Activated B cell treated with CpG ODN at 0.5 μM for 24 hours (primary cell): ENCODE results near the gene DBN1. TPM values are rescaled to one million over a fixed set of nuclear protein-coding genes. Genes with fewer than 3 reads are reported as not detected.

Experiments used
- ATAC-seq: fragments of 200-7000 bp; cut with Tn5 transposase; one replicate; pipeline ENCODE4 v1.10.0; 2021; ENCODE audit warnings: low read depth, mild to moderate bottlenecking, moderate library complexity
- CTCF ChIA-PET: fragments of 350-600 bp; sonication (Branson Sonifier 250); formaldehyde crosslinking; loops from one replicate; lab custom pipeline; 2021; ENCODE audit warnings: antibody characterized with exemption; lab: Charles Lee
- POLR2A ChIA-PET: fragments of 350-600 bp; sonication (Branson Sonifier 250); formaldehyde crosslinking; loops from one replicate; lab custom pipeline; 2021; ENCODE audit warnings: antibody characterized with exemption; lab: Charles Lee
- DNase-seq: peaks from one replicate; pipeline ENCODE4 v3.0.0; 2022
- H3K27ac Mint-ChIP-seq: one replicate; pipeline ENCODE4 v1.8.0; 2020; ENCODE audit warnings: mixed read lengths
- H3K27me3 Mint-ChIP-seq: one replicate; pipeline ENCODE4 v1.8.0; 2021; ENCODE audit warnings: mixed read lengths
- H3K36me3 Mint-ChIP-seq: one replicate; pipeline ENCODE4 v1.8.0; 2021; ENCODE audit warnings: low read depth, mixed read lengths
- H3K4me1 Mint-ChIP-seq: one replicate; pipeline ENCODE4 v1.8.0; 2021; ENCODE audit warnings: mixed read lengths
- H3K4me3 Mint-ChIP-seq: one replicate; pipeline ENCODE4 v1.8.0; 2020; ENCODE audit warnings: mild to moderate bottlenecking, mixed read lengths
- H3K9me3 Mint-ChIP-seq: one replicate; pipeline ENCODE4 v1.8.0; 2020; ENCODE audit warnings: mixed read lengths
- CTCF ChIP-seq: fragments of 200-600 bp; IDR thresholded peaks from one replicate; pipeline ENCODE4 v1.8.0; 2022; ENCODE audit warnings: antibody characterized with exemption, mild to moderate bottlenecking
- intact Hi-C: fragments of 100-400 bp; cut with micrococcal nuclease; formaldehyde crosslinking; loops from one replicate; pipeline ENCODE4 v1.15.1; 2024
- total RNA-seq: library from RNA; stranded (reverse); gene quantifications from 2 replicates; pipeline ENCODE4 v1.2.3, GENCODE V29; 2022

The DBN1 gene
- total RNA-seq, 1 donor from 2014 or later: 3.9 TPM

GRCh38 chr5:177448244-177448950 lies 25.0 kb downstream of the DBN1 start:
- ChIA-PET POLR2A (interaction anchor here (0.6 to 11.5 kb wide), 8 partner anchors 10 to 76 kb away, joined by 3 to 296 read pairs (median 4); partner anchors contain the start of genes DOK3 and GRK6), CTCF (interaction anchor here (0.9 to 13.5 kb wide), 3 partner anchors 17 to 45 kb away, joined by 3 to 293 read pairs (median 4); partner anchors contain the start of gene PFN3)
- Mint-ChIP-seq H3K4me1 (peaks cover 52% of the 10 kb centered on the region), H3K27ac (peak overlapping the region; percentile 27), H3K9me3 (no peaks in the 10 kb centered on the region), H3K36me3 (no peaks in the 10 kb centered on the region), H3K4me3 (peak overlapping the region; percentile 52), H3K27me3 (no peaks in the 10 kb centered on the region)
- ATAC-seq (no peak), DNase-seq (no peak)
- TF ChIP-seq CTCF: no peak
- intact Hi-C loops: no loop called here

- CTCF ChIA-PET: interaction anchor here (1.6 to 13.5 kb wide), 2 partner anchors 16 to 44 kb away, joined by 4 to 293 read pairs; partner anchors contain the start of gene PFN3
- peaks cover 4% of the 10 kb centered on the region for H3K36me3 Mint-ChIP-seq
- intact Hi-C loops: loop anchor here (2.0 kb wide), 1 partner anchor 43 kb away; no protein-coding TSS in a partner anchor
- H3K27me3 Mint-ChIP-seq: no peaks in the 10 kb centered on the region
- peak overlapping the region; percentile 18 for H3K27ac Mint-ChIP-seq
- H3K4me1 Mint-ChIP-seq: peaks cover 45% of the 10 kb centered on the region
- no peak for ATAC-seq
- POLR2A ChIA-PET: interaction anchor here (0.6 to 11.5 kb wide), 9 partner anchors 7 to 75 kb away, joined by 3 to 296 read pairs (median 5); partner anchors contain the start of gene GRK6
- peak overlapping the region; percentile 65 for H3K4me3 Mint-ChIP-seq
- DNase-seq: no peak
- no peaks in the 10 kb centered on the region for H3K9me3 Mint-ChIP-seq
- TF ChIP-seq CTCF: no peak
Measured at GRCh38 chr5:177447611-177448243, 25.7 kb downstream of the DBN1 start.

GRCh38 chr5:177447066-177447610 lies 26.3 kb downstream of the DBN1 start:
- Mint-ChIP-seq H3K27ac (no peak overlapping the region), H3K9me3 (no peaks in the 10 kb centered on the region), H3K4me3 (peak overlapping the region; percentile 65), H3K27me3 (no peaks in the 10 kb centered on the region), H3K4me1 (peaks cover 44% of the 10 kb centered on the region), H3K36me3 (peaks cover 10% of the 10 kb centered on the region)
- DNase-seq (no peak), ATAC-seq (peak; percentile 9)
- intact Hi-C loops: loop anchor here (2.0 kb wide), 1 partner anchor 42 kb away; no protein-coding TSS in a partner anchor
- POLR2A ChIA-PET: interaction anchor here (0.5 to 11.5 kb wide), 7 partner anchors 8 to 60 kb away, joined by 3 to 296 read pairs (median 6); partner anchors contain the start of gene GRK6
- CTCF ChIA-PET: interaction anchor here (1.6 to 13.5 kb wide), 3 partner anchors 16 to 44 kb away, joined by 4 to 293 read pairs (median 29); partner anchors contain the start of gene PFN3
- TF ChIP-seq CTCF: no peak

- TF ChIP-seq CTCF: no peak
- Mint-ChIP-seq H3K4me1 (peaks cover 41% of the 10 kb centered on the region), H3K4me3 (peak within 1 kb of the TSS; percentile 75), H3K36me3 (peaks cover 16% of the 10 kb centered on the region), H3K27ac (peak within 1 kb of the TSS; percentile 86), H3K27me3 (no peaks in the 10 kb centered on the region), H3K9me3 (no peaks in the 10 kb centered on the region)
- ATAC-seq (peak; percentile 64), DNase-seq (peak; percentile 77)
- ChIA-PET CTCF (interaction anchor here (1.0 to 13.5 kb wide), 5 partner anchors 16 to 136 kb away, joined by 3 to 293 read pairs (median 7); partner anchors contain the start of gene PFN3), POLR2A (interaction anchor here (0.5 to 11.5 kb wide), 7 partner anchors 8 to 60 kb away, joined by 3 to 296 read pairs (median 5); partner anchors contain the start of gene GRK6)
- intact Hi-C loops: loop anchor here (1.0 to 2.0 kb wide), 3 partner anchors 15 to 42 kb away; partner anchors contain the start of gene GRK6
Measured at GRCh38 chr5:177446200-177447065, 27.0 kb downstream of the DBN1 start, which contains the start of gene PRR7. TSS of gene PRR7 (plus strand) at chr5:177446814. CDS start at chr5:177455068, 8,254 bp downstream.
